ENCODE results near the gene NUCKS1. TPM values are rescaled to one million over a fixed set of nuclear protein-coding genes. Genes with fewer than 3 reads are reported as not detected.

The NUCKS1 gene
- total RNA-seq, 2 donors from 2014 or later, result 80.6 to 116 TPM

DNA sequence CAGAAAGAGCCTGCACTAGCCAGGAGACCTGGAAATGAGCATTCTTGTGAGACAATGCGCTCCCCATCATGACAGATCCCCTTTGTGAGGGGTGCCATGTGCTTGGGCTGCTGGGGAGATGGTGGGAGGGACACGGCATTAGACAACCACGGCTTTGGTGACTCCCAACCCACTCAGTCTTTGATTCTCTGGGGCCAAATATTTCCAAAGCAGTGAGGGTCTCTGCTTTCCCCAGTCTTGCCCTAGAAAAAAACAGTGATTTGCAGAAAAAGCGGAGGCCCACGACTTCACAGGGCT is 79.9 kb downstream of the NUCKS1 start:
- no peaks in the 10 kb centered on the region for H3K36me3 ChIP-seq
- ATAC-seq (ENCODE audit: insufficient number of reproducible peaks, low FRiP score, low read depth) (no peak), DNase-seq (ENCODE audit: low spot score) (no peak)
- H3K4me1 ChIP-seq (ENCODE audit: control insufficient read depth in 1 of 2, low read depth in 2 of 2), result peaks cover 1 to 62% of the 10 kb centered on the region in 2 donors
- TF ChIP-seq, protein P1, sequence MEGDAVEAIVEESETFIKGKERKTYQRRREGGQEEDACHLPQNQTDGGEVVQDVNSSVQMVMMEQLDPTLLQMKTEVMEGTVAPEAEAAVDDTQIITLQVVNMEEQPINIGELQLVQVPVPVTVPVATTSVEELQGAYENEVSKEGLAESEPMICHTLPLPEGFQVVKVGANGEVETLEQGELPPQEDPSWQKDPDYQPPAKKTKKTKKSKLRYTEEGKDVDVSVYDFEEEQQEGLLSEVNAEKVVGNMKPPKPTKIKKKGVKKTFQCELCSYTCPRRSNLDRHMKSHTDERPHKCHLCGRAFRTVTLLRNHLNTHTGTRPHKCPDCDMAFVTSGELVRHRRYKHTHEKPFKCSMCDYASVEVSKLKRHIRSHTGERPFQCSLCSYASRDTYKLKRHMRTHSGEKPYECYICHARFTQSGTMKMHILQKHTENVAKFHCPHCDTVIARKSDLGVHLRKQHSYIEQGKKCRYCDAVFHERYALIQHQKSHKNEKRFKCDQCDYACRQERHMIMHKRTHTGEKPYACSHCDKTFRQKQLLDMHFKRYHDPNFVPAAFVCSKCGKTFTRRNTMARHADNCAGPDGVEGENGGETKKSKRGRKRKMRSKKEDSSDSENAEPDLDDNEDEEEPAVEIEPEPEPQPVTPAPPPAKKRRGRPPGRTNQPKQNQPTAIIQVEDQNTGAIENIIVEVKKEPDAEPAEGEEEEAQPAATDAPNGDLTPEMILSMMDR (IDR thresholded peaks at IDR 0.05), result no peak
- H3K9me3 ChIP-seq, result no peaks in the 10 kb centered on the region
- no peaks in the 10 kb centered on the region for H3K27me3 ChIP-seq (replicated peaks; ENCODE audit: insufficient read depth)
- H3K27ac ChIP-seq, result no peak overlapping the region
- H3K4me3 ChIP-seq, result no peak overlapping the region

DNA sequence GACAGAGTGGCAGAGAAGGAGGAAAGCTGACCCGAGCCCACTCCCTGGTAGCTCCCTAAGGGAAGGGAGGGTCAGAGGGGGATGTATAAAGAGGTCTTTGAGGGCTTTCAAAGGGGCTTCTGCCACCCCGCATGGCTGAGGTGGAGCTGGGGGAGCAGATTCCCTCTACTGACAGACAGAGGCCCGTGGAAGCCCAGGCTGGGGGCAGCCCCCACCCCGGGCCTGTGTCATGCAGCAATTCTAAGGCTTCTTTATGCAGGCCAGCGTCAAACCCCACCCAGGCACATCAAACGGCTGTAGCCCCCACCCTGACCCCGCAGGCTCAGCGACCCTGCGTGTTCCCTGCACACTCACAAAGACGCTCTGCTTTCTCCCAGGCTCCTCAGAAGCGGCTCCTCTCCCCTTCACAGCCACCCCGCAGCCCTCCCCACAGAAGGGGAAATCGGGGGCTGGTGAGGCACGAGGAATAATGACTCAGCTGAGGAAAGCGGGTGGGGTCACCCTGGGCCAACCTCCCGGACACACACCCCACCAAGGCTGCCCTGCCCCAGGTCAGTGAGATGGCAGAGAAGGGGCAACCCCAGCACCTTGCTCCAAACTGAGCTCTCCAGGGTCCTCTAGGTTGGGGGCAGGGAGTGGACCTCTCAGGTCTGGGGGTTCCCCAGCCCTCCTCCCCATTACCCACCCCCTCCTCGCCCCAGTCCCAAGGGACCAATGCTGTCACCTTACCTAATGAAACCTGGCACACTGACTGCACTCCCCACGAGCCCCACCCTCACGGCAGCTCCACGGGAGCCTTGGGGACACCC is 80.4 kb downstream of the NUCKS1 start:
- ATAC-seq (ENCODE audit: insufficient number of reproducible peaks, low FRiP score, low read depth) (no peak), DNase-seq (ENCODE audit: low spot score) (no peak)
- Histone ChIP-seq H3K36me3 (no peaks in the 10 kb centered on the region), H3K27me3 (replicated peaks; ENCODE audit: insufficient read depth) (no peaks in the 10 kb centered on the region), H3K9me3 (no peaks in the 10 kb centered on the region), H3K4me1 (ENCODE audit: control insufficient read depth in 1 of 2, low read depth in 2 of 2) (peaks cover 5 to 67% of the 10 kb centered on the region in 2 donors), H3K4me3 (no peak overlapping the region), H3K27ac (no peak overlapping the region)
- TF ChIP-seq, protein P1 (IDR thresholded peaks at IDR 0.05), result no peak

DNA sequence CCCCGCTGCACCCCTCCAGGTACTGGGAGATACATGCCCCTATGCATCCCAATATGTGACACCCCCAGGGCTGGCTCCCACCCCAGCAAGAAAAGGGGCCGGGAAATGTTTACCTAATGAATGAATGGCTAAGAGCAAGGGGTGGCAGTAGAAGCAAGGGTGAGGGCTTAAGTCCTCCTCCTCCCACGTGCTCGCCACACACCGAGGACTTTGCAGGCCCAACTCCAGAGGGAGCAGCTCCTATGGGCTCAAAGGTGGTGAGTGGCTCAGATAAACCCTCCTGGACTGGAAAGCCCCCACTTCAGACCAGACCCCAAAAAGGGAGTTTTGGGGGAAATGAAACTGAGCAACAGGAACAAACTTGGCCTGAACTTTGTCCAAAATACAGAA is 81.0 kb downstream of the NUCKS1 start:
- no peaks in the 10 kb centered on the region for H3K36me3 ChIP-seq
- H3K27me3 ChIP-seq (replicated peaks; ENCODE audit: insufficient read depth), result no peaks in the 10 kb centered on the region
- DNase-seq (ENCODE audit: low spot score) (no peak), ATAC-seq (ENCODE audit: insufficient number of reproducible peaks, low FRiP score, low read depth) (no peak)
- no peak overlapping the region for H3K4me3 ChIP-seq
- no peaks in the 10 kb centered on the region for H3K9me3 ChIP-seq
- H3K4me1 ChIP-seq (ENCODE audit: control insufficient read depth in 1 of 2, low read depth in 2 of 2), result peaks cover 5 to 67% of the 10 kb centered on the region in 2 donors
- TF ChIP-seq, protein P1 (IDR thresholded peaks at IDR 0.05), result no peak
- no peak overlapping the region for H3K27ac ChIP-seq

DNA sequence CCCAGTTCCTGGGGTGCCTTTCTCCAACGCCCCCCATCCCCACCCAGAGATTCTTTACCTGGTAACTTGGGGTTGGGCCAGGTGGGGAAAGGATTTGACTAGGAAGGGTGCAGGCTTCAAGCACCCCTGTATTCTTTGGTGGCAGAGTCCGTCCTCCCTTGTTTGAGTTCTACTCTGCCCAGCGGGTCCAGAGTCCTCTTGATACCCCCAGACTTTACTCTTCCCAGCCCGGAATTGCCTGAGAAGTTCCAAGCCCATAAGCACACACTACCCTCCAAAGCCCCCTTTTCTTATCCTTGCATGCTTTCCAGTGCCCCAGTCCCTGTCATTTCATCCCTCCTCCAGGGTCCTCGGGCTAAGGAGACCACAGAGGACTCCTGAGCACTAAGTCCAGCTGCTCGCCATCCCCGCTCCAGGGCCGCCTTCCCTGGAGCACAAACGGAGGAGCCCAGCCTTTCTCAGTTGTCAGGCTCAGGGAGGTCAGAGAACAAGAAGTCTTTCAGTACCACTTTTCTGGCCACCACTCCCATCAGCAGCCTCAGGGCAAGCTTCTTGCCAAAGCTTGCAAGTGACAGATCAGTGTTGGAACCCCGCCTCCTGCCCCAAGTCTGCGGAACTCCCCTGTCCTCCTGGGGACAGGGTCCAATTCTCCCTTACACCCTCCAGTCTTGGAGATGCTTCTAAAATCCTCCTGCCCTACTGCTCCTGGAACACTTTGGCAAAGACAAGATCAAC is 81.9 kb downstream of the NUCKS1 start:
- no peak overlapping the region for H3K27ac ChIP-seq
- DNase-seq (ENCODE audit: low spot score) (no peak), ATAC-seq (ENCODE audit: insufficient number of reproducible peaks, low FRiP score, low read depth) (no peak)
- peaks cover 5 to 58% of the 10 kb centered on the region in 2 donors for H3K4me1 ChIP-seq (ENCODE audit: control insufficient read depth in 1 of 2, low read depth in 2 of 2)
- H3K36me3 ChIP-seq, result no peaks in the 10 kb centered on the region
- no peaks in the 10 kb centered on the region for H3K27me3 ChIP-seq (replicated peaks; ENCODE audit: insufficient read depth)
- H3K9me3 ChIP-seq, result no peaks in the 10 kb centered on the region
- H3K4me3 ChIP-seq, result no peak overlapping the region
- TF ChIP-seq, protein P1 (IDR thresholded peaks at IDR 0.05), result no peak

DNA sequence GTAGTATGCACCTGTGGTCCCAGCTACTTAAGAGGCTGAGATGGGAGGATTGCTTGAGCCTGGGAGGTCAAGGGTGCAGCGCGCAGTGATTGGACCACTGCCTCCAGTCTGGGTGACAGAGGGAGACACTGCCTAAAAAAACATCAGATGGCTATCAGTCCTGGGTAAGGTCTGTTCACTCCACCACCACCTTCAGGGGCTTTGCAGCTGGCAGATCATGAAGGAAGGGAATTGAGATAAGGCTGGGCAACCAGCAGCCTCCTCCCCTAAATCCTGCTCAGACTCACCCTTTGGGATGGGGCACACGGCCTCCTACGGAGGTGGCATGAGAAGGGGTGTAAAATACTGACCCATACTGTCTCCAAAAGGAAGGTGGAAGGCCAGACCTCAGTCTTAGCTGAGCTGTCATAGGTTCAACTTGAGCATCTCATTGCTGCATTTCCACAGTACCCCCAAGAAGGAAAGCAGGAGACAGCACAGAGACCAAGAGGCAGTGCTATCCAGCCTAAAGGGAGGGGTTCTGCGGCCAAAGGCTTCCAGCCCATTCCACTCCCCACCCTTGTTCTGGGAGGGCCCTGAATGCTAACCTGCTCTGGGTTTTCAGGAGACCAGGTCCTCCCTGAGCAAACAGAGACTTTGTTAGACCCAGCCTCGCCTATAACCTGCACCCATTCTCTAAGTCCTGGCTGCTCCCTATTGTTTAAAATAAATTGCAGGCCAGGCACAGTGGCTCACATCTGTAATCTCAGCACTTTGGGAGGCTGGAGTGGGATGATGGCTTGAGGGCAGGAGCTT is 83.4 kb downstream of the NUCKS1 start:
- H3K4me3 ChIP-seq, result no peak overlapping the region
- TF ChIP-seq, protein P1 (IDR thresholded peaks at IDR 0.05), result no peak
- no peak overlapping the region for H3K27ac ChIP-seq
- H3K36me3 ChIP-seq, result no peaks in the 10 kb centered on the region
- DNase-seq (ENCODE audit: low spot score), result no peak
- ATAC-seq (ENCODE audit: insufficient number of reproducible peaks, low FRiP score, low read depth), result no peak
- H3K27me3 ChIP-seq (replicated peaks; ENCODE audit: insufficient read depth), result no peaks in the 10 kb centered on the region
- peaks cover 5 to 46% of the 10 kb centered on the region in 2 donors for H3K4me1 ChIP-seq (ENCODE audit: control insufficient read depth in 1 of 2, low read depth in 2 of 2)
- no peaks in the 10 kb centered on the region for H3K9me3 ChIP-seq

All from thoracic aorta (tissue), 2 donors.